Neural progenitor cell (in vitro differentiated cells): ENCODE data around the gene VPS51. TPM values are rescaled to one million over a fixed set of nuclear protein-coding genes. Genes with fewer than 3 reads are reported as not detected.

Source experiments
- DNase-seq: peaks from one replicate; pipeline ENCODE4 v3.0.0-alpha.2; 2016; ENCODE audit warnings: low spot score
- H2AFZ ChIP-seq: fragments of 200-600 bp; sonication (generic); replicated peaks from 2 replicates; pipeline ENCODE4 v1.6.1; 2016; ENCODE audit warnings: antibody characterized with exemption
- H3F3A ChIP-seq: fragments of 200-600 bp; sonication (generic); 2 replicates; pipeline ENCODE4 v1.6.1; 2016; ENCODE audit warnings: antibody characterized with exemption, low read depth
- H3K27ac ChIP-seq: fragments of 200-600 bp; sonication (generic); 2 replicates; pipeline ENCODE4 v1.5.1; 2016; ENCODE audit warnings: mild to moderate bottlenecking
- H3K27me3 ChIP-seq: fragments of 200-600 bp; sonication (generic); 2 replicates; pipeline ENCODE4 v1.6.1; 2016; ENCODE audit warnings: mild to moderate bottlenecking, moderate library complexity
- H3K36me3 ChIP-seq: fragments of 200-600 bp; sonication (generic); 2 replicates; pipeline ENCODE4 v1.5.1; 2016
- H3K4me1 ChIP-seq: fragments of 200-600 bp; sonication (generic); 2 replicates; pipeline ENCODE4 v1.6.1; 2016; ENCODE audit warnings: mixed run types
- H3K4me2 ChIP-seq: fragments of 200-600 bp; sonication (generic); 2 replicates; pipeline ENCODE4 v1.6.1; 2016
- H3K4me3 ChIP-seq: fragments of 200-600 bp; sonication (generic); 2 replicates; pipeline ENCODE4 v1.5.1; 2016
- H3K79me2 ChIP-seq: fragments of 200-600 bp; sonication (generic); 2 replicates; pipeline ENCODE4 v1.6.1; 2016; ENCODE audit warnings: low read depth
- H3K9ac ChIP-seq: fragments of 200-600 bp; sonication (generic); 2 replicates; pipeline ENCODE4 v1.6.1; 2016
- H3K9me3 ChIP-seq: fragments of 200-600 bp; sonication (generic); 2 replicates; pipeline ENCODE4 v1.5.1; 2016; ENCODE audit warnings: low read depth
- H4K20me1 ChIP-seq: fragments of 200-600 bp; sonication (generic); 2 replicates; pipeline ENCODE4 v1.6.1; 2016; ENCODE audit warnings: low read depth
- H3K27ac Mint-ChIP-seq: 3 replicates; pipeline ENCODE4 v1.8.0; 2021; ENCODE audit warnings: mixed read lengths
- H3K27me3 Mint-ChIP-seq: 2 replicates; pipeline ENCODE4 v1.8.0; 2022; ENCODE audit warnings: low read depth, mild to moderate bottlenecking, inconsistent platforms, moderate library complexity, mixed read lengths; ENCODE audit not compliant: insufficient read depth
- H3K36me3 Mint-ChIP-seq: 3 replicates; pipeline ENCODE4 v1.8.0; 2021; ENCODE audit warnings: mixed read lengths
- H3K4me1 Mint-ChIP-seq: 3 replicates; pipeline ENCODE4 v1.8.0; 2021; ENCODE audit warnings: mixed read lengths
- H3K4me3 Mint-ChIP-seq: 3 replicates; pipeline ENCODE4 v1.8.0; 2021; ENCODE audit warnings: mild to moderate bottlenecking, moderate library complexity, mixed read lengths
- H3K9me3 Mint-ChIP-seq: 3 replicates; pipeline ENCODE4 v1.8.0; 2020; ENCODE audit warnings: mixed read lengths
- CTCF ChIP-seq: fragments of 200-600 bp; sonication (generic); IDR thresholded peaks from 2 replicates; pipeline ENCODE4 v1.5.1; 2017; ENCODE audit warnings: antibody characterized with exemption, mild to moderate bottlenecking
- EZH2 ChIP-seq: fragments of 200-600 bp; sonication (generic); IDR thresholded peaks from 2 replicates; pipeline ENCODE4 v1.6.1; 2017; ENCODE audit warnings: antibody characterized with exemption, mild to moderate bottlenecking, moderate library complexity
- EZH2phosphoT487 ChIP-seq: fragments of 200-600 bp; sonication (generic); IDR thresholded peaks from 2 replicates; pipeline ENCODE4 v1.6.1; 2017; ENCODE audit warnings: antibody characterized with exemption
- total RNA-seq: library from RNA; depleted of rRNA; stranded (reverse); fragments of >200 nt; gene quantifications from 2 replicates; pipeline ENCODE4 v1.2.3, GENCODE V29; 2015; ENCODE audit warnings: low replicate concordance

Gene VPS51
- total RNA-seq, 1 donor from 2014 or later = 80.4 TPM

GRCh38 chr11:65121447-65121864 is 25.4 kb downstream of the VPS51 start:
- peak; percentile 39 for DNase-seq
- Histone ChIP-seq H4K20me1 (peaks cover 6% of the 10 kb centered on the region), H2AFZ (no peak overlapping the region), H3K36me3 (peaks cover 4% of the 10 kb centered on the region), H3K9me3 (no peaks in the 10 kb centered on the region), H3K9ac (peak overlapping the region; percentile 88), H3K27me3 (no peaks in the 10 kb centered on the region), H3K4me2 (peak overlapping the region; percentile 95), H3K4me1 (peaks cover 10% of the 10 kb centered on the region), H3K27ac (no peak overlapping the region), H3K4me3 (peak overlapping the region; percentile 85), H3F3A (peaks cover 58% of the 10 kb centered on the region), H3K79me2 (peaks cover 51% of the 10 kb centered on the region)
- no peaks in the 10 kb centered on the region for H3K9me3 Mint-ChIP-seq
- H3K4me3 Mint-ChIP-seq = peak overlapping the region; percentile 100
- H3K27ac Mint-ChIP-seq = peak overlapping the region; percentile 78
- peaks cover 9% of the 10 kb centered on the region for H3K36me3 Mint-ChIP-seq
- H3K27me3 Mint-ChIP-seq = peaks cover 9% of the 10 kb centered on the region
- peaks cover 23% of the 10 kb centered on the region for H3K4me1 Mint-ChIP-seq
- TF ChIP-seq EZH2phosphoT487 (no peak), CTCF (no peak), EZH2 (no peak)

- H3K27me3 ChIP-seq = no peaks in the 10 kb centered on the region
- no peaks in the 10 kb centered on the region for H3K9me3 ChIP-seq
- peak within 1 kb of the TSS; percentile 65 for H3K27ac ChIP-seq
- Mint-ChIP-seq H3K4me3 (peak within 1 kb of the TSS; percentile 100), H3K36me3 (peaks cover 9% of the 10 kb centered on the region), H3K27me3 (peaks cover 9% of the 10 kb centered on the region), H3K4me1 (peaks cover 23% of the 10 kb centered on the region), H3K27ac (peak within 1 kb of the TSS; percentile 96), H3K9me3 (no peaks in the 10 kb centered on the region)
- H4K20me1 ChIP-seq = peaks cover 6% of the 10 kb centered on the region
- H3K79me2 ChIP-seq = peaks cover 49% of the 10 kb centered on the region
- peak within 1 kb of the TSS; percentile 55 for H2AFZ ChIP-seq
- peak within 1 kb of the TSS; percentile 95 for H3K4me2 ChIP-seq
- H3K36me3 ChIP-seq = peaks cover 4% of the 10 kb centered on the region
- peak; percentile 99 for DNase-seq
- TF ChIP-seq EZH2phosphoT487 (no peak), CTCF (no peak), EZH2 (no peak)
- H3K4me3 ChIP-seq = peak within 1 kb of the TSS; percentile 85
- H3K4me1 ChIP-seq = peaks cover 10% of the 10 kb centered on the region
- peaks cover 54% of the 10 kb centered on the region for H3F3A ChIP-seq
- peak within 1 kb of the TSS; percentile 88 for H3K9ac ChIP-seq
These were observed 26.1 kb downstream of the VPS51 start, which contains the start of the genes FAU and MRPL49 for GRCh38 chr11:65121865-65122696. FAU (minus strand) TSS chr11:65122134; CDS start chr11:65121813, 321 bp downstream. MRPL49 (plus strand) TSS chr11:65122321; CDS start chr11:65122347, 26 bp downstream.

GRCh38 chr11:65124480-65125196 is 28.6 kb downstream of the VPS51 start:
- peaks cover 7% of the 10 kb centered on the region for H3K27me3 Mint-ChIP-seq
- no peak overlapping the region for H3K27ac Mint-ChIP-seq
- peaks cover 36% of the 10 kb centered on the region for H3F3A ChIP-seq
- no peak for DNase-seq
- H3K36me3 ChIP-seq = peaks cover 4% of the 10 kb centered on the region
- peaks cover 49% of the 10 kb centered on the region for H3K79me2 ChIP-seq
- no peak overlapping the region for H3K4me2 ChIP-seq
- H3K9ac ChIP-seq = no peak overlapping the region
- H2AFZ ChIP-seq = no peak overlapping the region
- peaks cover 10% of the 10 kb centered on the region for H3K4me1 ChIP-seq
- H3K36me3 Mint-ChIP-seq = peaks cover 7% of the 10 kb centered on the region
- no peaks in the 10 kb centered on the region for H3K9me3 ChIP-seq
- peak overlapping the region; percentile 50 for H3K4me3 Mint-ChIP-seq
- H3K27ac ChIP-seq = no peak overlapping the region
- TF ChIP-seq CTCF (no peak), EZH2phosphoT487 (no peak), EZH2 (no peak)
- H3K27me3 ChIP-seq = no peaks in the 10 kb centered on the region
- no peak overlapping the region for H3K4me3 ChIP-seq
- H3K4me1 Mint-ChIP-seq = peaks cover 17% of the 10 kb centered on the region
- H4K20me1 ChIP-seq = peaks cover 6% of the 10 kb centered on the region
- H3K9me3 Mint-ChIP-seq = no peaks in the 10 kb centered on the region
